Retinal pigment epithelial cell (primary cell): ENCODE data around the gene IL13.
A peak's percentile ranks its signal among the peaks of the same experiment; 100 is the strongest.

Experiments
- DNase-seq: peaks from one replicate; pipeline ENCODE4 v3.0.0-alpha.2; 2010; ENCODE audit warnings: low read depth
- H3K4me3 ChIP-seq: 2 replicates; pipeline ENCODE4 v1.5.1; 2011; ENCODE audit warnings: mild to moderate bottlenecking, low read length, control low read depth, moderate library complexity
- TF ChIP-seq, protein P1 (sequence below): conservative IDR thresholded peaks from 2 replicates; pipeline ENCODE4 v1.5.1; 2011; ENCODE audit warnings: low read depth, low read length, control low read depth, inconsistent platforms

The IL13 gene

GRCh38 chr5:132673488-132673887, 15.5 kb downstream of the IL13 start:
- no peak overlapping the region for H3K4me3 ChIP-seq
- TF ChIP-seq, protein P1, sequence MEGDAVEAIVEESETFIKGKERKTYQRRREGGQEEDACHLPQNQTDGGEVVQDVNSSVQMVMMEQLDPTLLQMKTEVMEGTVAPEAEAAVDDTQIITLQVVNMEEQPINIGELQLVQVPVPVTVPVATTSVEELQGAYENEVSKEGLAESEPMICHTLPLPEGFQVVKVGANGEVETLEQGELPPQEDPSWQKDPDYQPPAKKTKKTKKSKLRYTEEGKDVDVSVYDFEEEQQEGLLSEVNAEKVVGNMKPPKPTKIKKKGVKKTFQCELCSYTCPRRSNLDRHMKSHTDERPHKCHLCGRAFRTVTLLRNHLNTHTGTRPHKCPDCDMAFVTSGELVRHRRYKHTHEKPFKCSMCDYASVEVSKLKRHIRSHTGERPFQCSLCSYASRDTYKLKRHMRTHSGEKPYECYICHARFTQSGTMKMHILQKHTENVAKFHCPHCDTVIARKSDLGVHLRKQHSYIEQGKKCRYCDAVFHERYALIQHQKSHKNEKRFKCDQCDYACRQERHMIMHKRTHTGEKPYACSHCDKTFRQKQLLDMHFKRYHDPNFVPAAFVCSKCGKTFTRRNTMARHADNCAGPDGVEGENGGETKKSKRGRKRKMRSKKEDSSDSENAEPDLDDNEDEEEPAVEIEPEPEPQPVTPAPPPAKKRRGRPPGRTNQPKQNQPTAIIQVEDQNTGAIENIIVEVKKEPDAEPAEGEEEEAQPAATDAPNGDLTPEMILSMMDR: no peak
- DNase-seq: no peak

- DNase-seq: no peak
Observed at GRCh38 chr5:132673939-132674630, 16.1 kb downstream of the IL13 start, which contains the start of gene IL4. TSS of gene IL4 (plus strand) at chr5:132673989. CDS start at chr5:132674051, 62 bp downstream.

GRCh38 chr5:132674671-132675506, 16.9 kb downstream of the IL13 start:
- peak; percentile 76 for DNase-seq
- H3K4me3 ChIP-seq: no peak overlapping the region
- TF ChIP-seq, protein P1: no peak

More at GRCh38 chr5:132673939-132674630, 16.1 kb downstream of the IL13 start, which contains the start of gene IL4:
- no peak within 1 kb of the TSS for H3K4me3 ChIP-seq
- TF ChIP-seq, protein P1: no peak

DNA sequence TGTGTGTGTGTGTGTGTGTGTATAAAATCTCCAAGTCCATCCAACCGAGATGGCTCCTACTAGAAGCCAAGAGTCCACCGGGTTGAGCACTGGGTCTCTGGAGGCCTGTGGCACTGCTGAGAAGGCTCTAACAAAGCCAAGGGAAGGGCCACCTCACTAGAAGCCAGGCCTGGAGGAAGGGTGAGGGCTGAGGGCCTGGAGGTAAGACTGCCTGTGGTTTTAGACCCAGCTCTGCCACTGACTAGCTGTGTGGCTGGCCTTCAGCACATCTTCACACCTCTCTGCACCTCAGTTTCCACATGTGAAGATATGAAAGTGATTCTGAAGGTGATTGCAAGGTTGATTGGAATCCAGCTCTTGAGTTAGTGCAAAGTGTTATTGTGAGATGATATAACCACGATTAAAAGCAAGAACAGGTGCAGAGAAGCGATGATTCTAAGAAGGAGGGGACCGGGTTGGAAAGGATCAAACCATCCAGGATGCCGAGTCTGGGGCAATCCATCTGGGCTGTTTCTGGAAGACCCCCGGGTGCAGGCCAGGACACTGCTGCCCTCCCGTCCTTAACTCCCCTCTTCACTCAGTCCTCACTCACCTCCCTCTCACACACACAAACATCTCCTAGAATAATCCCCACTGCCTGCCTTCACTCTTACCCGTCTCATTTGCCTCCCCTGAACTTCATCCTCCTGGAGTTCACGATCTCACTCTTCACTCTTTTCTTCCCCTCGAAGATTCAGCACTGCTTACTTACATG, 18.1 kb downstream of the IL13 start:
- no peak overlapping the region for H3K4me3 ChIP-seq
- TF ChIP-seq, protein P1: no peak
- no peak for DNase-seq

DNA sequence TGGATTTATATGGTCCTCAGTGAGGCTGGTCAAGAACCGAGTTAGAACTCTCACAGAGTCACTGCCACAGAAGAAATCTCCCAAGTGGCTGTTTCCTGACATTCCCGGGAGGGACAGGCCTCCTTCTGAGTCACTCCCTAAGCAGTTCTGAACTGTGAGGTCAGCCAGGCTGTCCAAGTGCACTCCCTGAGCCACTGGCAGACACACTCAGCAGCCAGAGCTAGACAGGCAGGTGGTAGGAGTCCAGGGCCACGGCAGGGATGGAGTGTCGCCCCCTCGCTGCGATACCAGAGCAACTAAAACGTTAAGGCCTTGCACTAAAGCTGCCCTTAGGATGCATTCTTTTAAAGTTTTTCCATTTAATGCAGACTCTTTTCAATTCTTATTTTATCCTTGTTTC, 19.2 kb downstream of the IL13 start:
- H3K4me3 ChIP-seq: no peak overlapping the region
- DNase-seq: peak; percentile 83
- TF ChIP-seq, protein P1: peak; percentile 72

- TF ChIP-seq, protein P1: no peak
- H3K4me3 ChIP-seq: no peak overlapping the region
- no peak for DNase-seq
Observed at GRCh38 chr5:132677682-132678400, 19.9 kb downstream of the IL13 start.
